ENCODE results near the gene NPAS3.

- TF ChIP-seq CTCF (IDR thresholded peaks at IDR 0.05): no peak
- TF ChIP-seq POLR2A (IDR thresholded peaks at IDR 0.05): no peak
Observed at GRCh38 chr14:33567731-33568130, 629.1 kb downstream of the NPAS3 start.
